GM12878 (cell line): Measurements from ENCODE around the gene TOE1. TPM values are rescaled to one million over a fixed set of nuclear protein-coding genes. Genes with fewer than 3 reads are reported as not detected.

ENCODE experiments used
- ATAC-seq: fragments of 200-7000 bp; cut with Tn5 transposase; 3 replicates; pipeline ENCODE4 v1.9.1; 2020; ENCODE audit warnings: mild to moderate bottlenecking, moderate library complexity
- BruUV-seq: library from RNA; stranded (reverse); fragments of 400-500 nt; replicated peaks from 2 replicates; lab custom pipeline; 2021; lab: Mats Ljungman, UMichigan
- CTCF ChIA-PET: fragments of 300-600 bp; sonication (Branson Sonifier 250); formaldehyde crosslinking; extraction: SDS; loops from one replicate; lab custom pipeline; 2021; ENCODE audit warnings: inconsistent platforms; lab: Yijun Ruan, JAX
- POLR2A ChIA-PET: fragments of 350-600 bp; formaldehyde crosslinking; extraction: SDS; loops from one replicate; lab custom pipeline; 2021; ENCODE audit warnings: inconsistent platforms; lab: Charles Lee
- RAD21 ChIA-PET: fragments of 300-600 bp; sonication (Branson Sonifier 250); formaldehyde crosslinking; loops from one replicate; lab custom pipeline; 2023; ENCODE audit warnings: antibody characterized with exemption; ENCODE audit not compliant: unreplicated experiment; lab: Charles Lee
- SMC1A ChIA-PET: fragments of 300-600 bp; sonication (Branson Sonifier 250); formaldehyde crosslinking; loops from one replicate; lab custom pipeline; 2023; ENCODE audit not compliant: unreplicated experiment, uncharacterized antibody; lab: Charles Lee
- DNase-seq: peaks from one replicate; pipeline ENCODE4 v3.0.0-alpha.2; 2011; ENCODE audit warnings: low read depth, low spot score
- FAIRE-seq: peaks from 3 replicates; lab custom pipeline; 2011; peaks lifted over from hg19 to GRCh38; lab: Jason Lieb, UNC
- H2AFZ ChIP-seq: 2 replicates; pipeline ENCODE4 v1.6.0; 2011; ENCODE audit warnings: low read depth, low read length, control low read depth; ENCODE audit not compliant: control insufficient read depth
- H3K27ac ChIP-seq: 2 replicates; pipeline ENCODE4 v1.5.1; 2011; ENCODE audit warnings: control low read depth; ENCODE audit not compliant: control insufficient read depth, insufficient read depth
- H3K27me3 ChIP-seq, 2 experiments: replicated peaks in 1 of 2; 2 replicates each; pipeline versions ENCODE4 v1.6.0 to v1.6.1; 2011; ENCODE audit warnings: low read length in 1 of 2; ENCODE audit not compliant: control insufficient read depth in 2 of 2, insufficient read depth in 2 of 2
- H3K36me3 ChIP-seq, 2 experiments: 2 replicates each; pipeline ENCODE4 v1.5.1; 2011; ENCODE audit warnings: low read length in 1 of 2; ENCODE audit not compliant: control insufficient read depth in 2 of 2, insufficient read depth in 2 of 2
- H3K4me1 ChIP-seq: 2 replicates; pipeline ENCODE4 v1.6.1; 2011; ENCODE audit warnings: mild to moderate bottlenecking, low read length, moderate library complexity, mixed read lengths; ENCODE audit not compliant: control insufficient read depth, insufficient read depth
- H3K4me2 ChIP-seq: 2 replicates; pipeline ENCODE4 v1.6.0; 2011; ENCODE audit warnings: control low read depth; ENCODE audit not compliant: control insufficient read depth, insufficient read depth
- H3K4me3 ChIP-seq: fragments of 200-600 bp; sonication (generic); 2 replicates; pipeline ENCODE4 v1.5.1; 2016
- H3K79me2 ChIP-seq: 2 replicates; pipeline ENCODE4 v1.6.0; 2011; ENCODE audit warnings: low read length; ENCODE audit not compliant: control insufficient read depth, insufficient read depth
- H3K9ac ChIP-seq: 2 replicates; pipeline ENCODE4 v1.8.0; 2011; ENCODE audit warnings: low read length, control low read depth, mixed read lengths; ENCODE audit not compliant: control insufficient read depth, insufficient read depth
- H3K9me3 ChIP-seq: replicated peaks from 3 replicates; pipeline ENCODE4 v1.5.1; 2011; ENCODE audit warnings: mild to moderate bottlenecking, low read length; ENCODE audit not compliant: control insufficient read depth, insufficient read depth
- H4K20me1 ChIP-seq: 2 replicates; pipeline ENCODE4 v1.6.0; 2011; ENCODE audit not compliant: control insufficient read depth, insufficient read depth
- CBFB ChIP-seq: IDR thresholded peaks from 2 replicates; pipeline ENCODE4 v1.6.1; 2016; ENCODE audit warnings: antibody characterized with exemption, low read depth
- CEBPB ChIP-seq, 2 experiments: fragments of 150-350 bp in 1 of 2; IDR thresholded peaks; 2 replicates each; pipeline ENCODE4 v1.6.1; 2012 to 2014; ENCODE audit warnings: low read depth in 2 of 2, low read length in 2 of 2, borderline replicate concordance in 1 of 2, inconsistent platforms in 1 of 2
- CHD1 ChIP-seq: IDR thresholded peaks from 2 replicates; pipeline ENCODE4 v1.6.1; 2012; ENCODE audit warnings: low read depth, low read length, improper control_type of control experiment
- EZH2 ChIP-seq: IDR thresholded peaks from 2 replicates; pipeline ENCODE4 v1.6.1; 2012; ENCODE audit warnings: low read depth, mild to moderate bottlenecking, control low read depth, inconsistent platforms, low read length, borderline replicate concordance; ENCODE audit not compliant: control insufficient read depth
- IRF4 ChIP-seq: IDR thresholded peaks from 2 replicates; pipeline ENCODE4 v1.6.1; 2011; ENCODE audit warnings: low read depth, low read length
- JUND ChIP-seq: IDR thresholded peaks from 2 replicates; pipeline ENCODE4 v1.6.1; 2012; ENCODE audit warnings: low read depth, mild to moderate bottlenecking, low read length, improper control_type of control experiment, moderate library complexity
- KDM1A ChIP-seq: fragments of 200-600 bp; sonication (generic); IDR thresholded peaks from 2 replicates; pipeline ENCODE4 v1.6.1; 2016; ENCODE audit warnings: borderline replicate concordance
- MEF2B ChIP-seq: fragments of 450-650 bp; IDR thresholded peaks from 2 replicates; pipeline ENCODE4 v1.6.1; 2018; ENCODE audit warnings: mild to moderate bottlenecking, moderate library complexity; ENCODE audit not compliant: partially characterized antibody, poor library complexity, severe bottlenecking
- MTA3 ChIP-seq: IDR thresholded peaks from 2 replicates; pipeline ENCODE4 v1.6.1; 2012; ENCODE audit warnings: low read length, inconsistent platforms, borderline replicate concordance
- MYB ChIP-seq: fragments of 150-350 bp; IDR thresholded peaks from 2 replicates; pipeline ENCODE4 v1.6.1; 2014; ENCODE audit warnings: mild to moderate bottlenecking, low read depth, low read length, borderline replicate concordance
- NFXL1 ChIP-seq: fragments of 450-650 bp; IDR thresholded peaks from 2 replicates; pipeline ENCODE4 v1.6.1; 2017; ENCODE audit warnings: antibody characterized with exemption, mild to moderate bottlenecking, borderline replicate concordance
- PAX5 ChIP-seq: IDR thresholded peaks from 2 replicates; pipeline ENCODE4 v1.6.1; 2011; ENCODE audit warnings: low read depth, low read length, borderline replicate concordance
- RUNX3 ChIP-seq: IDR thresholded peaks from 2 replicates; pipeline ENCODE4 v1.6.1; 2012; ENCODE audit warnings: low read length, inconsistent platforms
- SPI1 ChIP-seq: IDR thresholded peaks from 2 replicates; pipeline ENCODE4 v1.6.1; 2011; ENCODE audit warnings: low read depth, mild to moderate bottlenecking, low read length, moderate library complexity, borderline replicate concordance; ENCODE audit not compliant: insufficient read depth
- STAT3 ChIP-seq: IDR thresholded peaks from 2 replicates; pipeline ENCODE4 v1.6.1; 2011; ENCODE audit warnings: low read depth, low read length, improper control_type of control experiment
- TAF1 ChIP-seq: IDR thresholded peaks from 2 replicates; pipeline ENCODE4 v1.6.1; 2011; ENCODE audit warnings: mild to moderate bottlenecking, low read depth, low read length, borderline replicate concordance
- WGBS: methylation state at CpG from one replicate; pipeline ENCODE4 v1.1.6; 2016; ENCODE audit warnings: low lambda C conversion rate; ENCODE audit not compliant: insufficient replicate concordance, insufficient coverage; ENCODE audit errors: missing lambda C conversion rate; 5-methylcytosine and 5-hydroxymethylcytosine counted together
- in situ Hi-C: fragments of 300-500 bp; cut with MboI; formaldehyde crosslinking; loops from 9 replicates; pipeline ENCODE4 v1.14.3; 2018; ENCODE audit warnings: mixed read lengths
- intact Hi-C: fragments of 100-400 bp; cut with micrococcal nuclease; formaldehyde crosslinking; loops from one replicate; pipeline ENCODE4 v1.14.2; 2022; ENCODE audit not compliant: unreplicated experiment
- polyA plus RNA-seq, 11 experiments: library from polyadenylated mRNA; depleted of rRNA in 4 of 11; unstranded in 6 of 11; stranded (reverse) in 5 of 11; fragments of >200 nt; fragmentation: Nextera tagmentation in 4 of 11; fragmentation: Illumina TruSeq in 1 of 11; extraction: Ambion mirVana in 4 of 11; extraction: Trizol in 1 of 11; gene quantifications; 1 replicate in 1 of 11; 2 replicates in 10 of 11; pipeline versions ENCODE4 v1.2.1 to v1.2.3, GENCODE V29; 2011 to 2016; ENCODE audit warnings: inconsistent platforms in 2 of 11, missing spikeins in 2 of 11, low read depth in 1 of 11
- total RNA-seq, 4 experiments: library from RNA; depleted of rRNA in 3 of 4; stranded (reverse); fragments of >200 nt in 3 of 4; fragmentation: Illumina TruSeq in 1 of 4; extraction: Trizol in 1 of 4; gene quantifications; 2 replicates each; pipeline versions ENCODE4 v1.2.1 to v1.2.3, GENCODE V29; 2013 to 2021
- TF ChIP-seq, protein P1 (sequence below): fragments of 150-350 bp; IDR thresholded peaks from 2 replicates; pipeline ENCODE4 v1.6.1; 2014; ENCODE audit warnings: mild to moderate bottlenecking, low read depth, low read length
- TF ChIP-seq, protein P2 (sequence below): IDR thresholded peaks from 2 replicates; pipeline ENCODE4 v1.6.1; 2012; ENCODE audit warnings: low read depth, low read length, improper control_type of control experiment

Gene TOE1
- total and polyA plus RNA-seq, 10 of the 15 experiments (the other 5 are each of a cell fraction or from before 2014, with no cell fraction given) = 22.7 to 38.0 (median 33.3) TPM

DNA sequence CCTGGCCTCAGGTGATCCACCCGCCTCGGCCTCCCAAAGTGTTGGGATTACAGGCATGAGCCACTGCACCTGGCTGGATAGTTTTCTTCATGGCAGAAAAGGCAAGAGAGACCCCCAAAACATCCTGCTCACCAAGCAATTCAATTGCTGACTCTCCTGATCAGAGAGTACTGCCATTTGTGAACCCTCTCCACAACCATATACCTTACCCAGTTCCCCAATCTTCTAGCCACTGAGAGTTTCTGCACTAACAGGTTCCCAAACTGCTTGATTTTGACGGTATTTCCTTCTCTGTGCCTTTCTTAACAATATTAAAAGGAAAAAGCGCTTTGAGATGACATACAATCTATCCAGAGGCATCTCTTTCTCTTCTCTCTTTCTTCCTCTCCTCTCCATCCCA is 40.2 kb downstream of the TOE1 start:
- CTCF ChIA-PET = interaction anchor here (1.3 to 2.3 kb wide), 3 partner anchors 15 to 113 kb away, joined by 4 to 7 read pairs (median 5); no protein-coding TSS in a partner anchor
- no peak for FAIRE-seq
- H3K79me2 ChIP-seq = no peaks in the 10 kb centered on the region
- no TSS peak for BruUV-seq
- TF ChIP-seq CHD1 (no peak), RUNX3 (peak; percentile 24; the same call in 1 of the 2 replicates), PAX5 (peak; percentile 73), MTA3 (no peak), SPI1 (peak; percentile 87; the same call in 1 of the 2 replicates)
- TF ChIP-seq, protein P1, sequence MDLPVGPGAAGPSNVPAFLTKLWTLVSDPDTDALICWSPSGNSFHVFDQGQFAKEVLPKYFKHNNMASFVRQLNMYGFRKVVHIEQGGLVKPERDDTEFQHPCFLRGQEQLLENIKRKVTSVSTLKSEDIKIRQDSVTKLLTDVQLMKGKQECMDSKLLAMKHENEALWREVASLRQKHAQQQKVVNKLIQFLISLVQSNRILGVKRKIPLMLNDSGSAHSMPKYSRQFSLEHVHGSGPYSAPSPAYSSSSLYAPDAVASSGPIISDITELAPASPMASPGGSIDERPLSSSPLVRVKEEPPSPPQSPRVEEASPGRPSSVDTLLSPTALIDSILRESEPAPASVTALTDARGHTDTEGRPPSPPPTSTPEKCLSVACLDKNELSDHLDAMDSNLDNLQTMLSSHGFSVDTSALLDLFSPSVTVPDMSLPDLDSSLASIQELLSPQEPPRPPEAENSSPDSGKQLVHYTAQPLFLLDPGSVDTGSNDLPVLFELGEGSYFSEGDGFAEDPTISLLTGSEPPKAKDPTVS = no peak
- TF ChIP-seq, all 136 proteins: peak for 3
- peak; percentile 65 for ATAC-seq
- H3K4me2 ChIP-seq = no peak overlapping the region
- H4K20me1 ChIP-seq = no peaks in the 10 kb centered on the region
- H3K27ac ChIP-seq = no peak overlapping the region
- 71% methylated on average over 4 of the region's 4 CpGs for WGBS
- RAD21 ChIA-PET = interaction anchor here (1.4 kb wide), 1 partner anchor 113 kb away, joined by 3 read pairs; no protein-coding TSS in a partner anchor
- intact Hi-C loops (no loop called here), in situ Hi-C loops (no loop called here)
- no peak for DNase-seq
- SMC1A ChIA-PET = no interaction called here
- POLR2A ChIA-PET = interaction anchor here (0.5 kb wide), 1 partner anchor 85 kb away, joined by 3 read pairs; no protein-coding TSS in a partner anchor
- no peaks in the 10 kb centered on the region; the same call in 2 of the 3 replicates for H3K9me3 ChIP-seq
- H3K4me3 ChIP-seq = no peak overlapping the region
- no peak overlapping the region for H2AFZ ChIP-seq
- H3K27me3 ChIP-seq = no peaks in the 10 kb centered on the region
- no peak overlapping the region for H3K9ac ChIP-seq
- no peaks in the 10 kb centered on the region for H3K36me3 ChIP-seq
- peaks cover 17% of the 10 kb centered on the region for H3K4me1 ChIP-seq

DNA sequence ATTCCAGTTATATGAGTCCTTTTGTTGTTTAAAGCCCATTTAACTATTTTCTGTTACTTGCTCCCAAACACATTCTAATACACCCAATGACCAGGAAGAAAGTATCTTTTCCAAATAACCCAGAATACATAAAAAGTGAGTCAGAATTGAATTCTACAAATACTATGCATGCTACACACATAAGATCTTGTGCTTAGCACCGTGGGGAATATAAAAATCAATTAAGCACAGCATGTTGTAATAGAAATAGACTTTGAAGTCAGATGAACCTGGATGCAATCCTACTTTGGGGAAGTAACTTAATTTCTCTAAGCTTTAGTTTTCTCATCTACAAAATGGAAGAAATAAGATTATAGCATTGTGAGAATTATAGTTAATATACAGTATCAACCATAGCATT is 40.8 kb downstream of the TOE1 start:
- Histone ChIP-seq H3K27ac (no peak overlapping the region), H3K36me3 (no peaks in the 10 kb centered on the region), H3K4me2 (no peak overlapping the region), H3K9ac (no peak overlapping the region), H3K79me2 (no peaks in the 10 kb centered on the region), H2AFZ (no peak overlapping the region), H3K4me1 (peaks cover 11% of the 10 kb centered on the region), H3K4me3 (no peak overlapping the region), H4K20me1 (no peaks in the 10 kb centered on the region), H3K27me3 (no peaks in the 10 kb centered on the region), H3K9me3 (no peaks in the 10 kb centered on the region; the same call in 2 of the 3 replicates)
- DNase-seq = no peak
- ChIA-PET POLR2A (no interaction called here), CTCF (no interaction called here), RAD21 (no interaction called here), SMC1A (no interaction called here)
- 44% methylated on average over 1 of the region's 1 CpG for WGBS
- ATAC-seq = no peak
- no TSS peak for BruUV-seq
- no peak for FAIRE-seq
- in situ Hi-C loops (no loop called here), intact Hi-C loops (no loop called here)
- TF ChIP-seq, protein P2, sequence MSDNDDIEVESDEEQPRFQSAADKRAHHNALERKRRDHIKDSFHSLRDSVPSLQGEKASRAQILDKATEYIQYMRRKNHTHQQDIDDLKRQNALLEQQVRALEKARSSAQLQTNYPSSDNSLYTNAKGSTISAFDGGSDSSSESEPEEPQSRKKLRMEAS = no peak
- no peak for TF ChIP-seq MEF2B
- no peak for TF ChIP-seq MYB
- no peak for TF ChIP-seq NFXL1
- no peak for TF ChIP-seq STAT3
- TF ChIP-seq CEBPB (IDR thresholded peaks at IDR 0.05; ENCODE audit: borderline replicate concordance in 1 of 2, low read depth in 2 of 2, low read length in 2 of 2) = no peak
- no peak for TF ChIP-seq JUND
- TF ChIP-seq EZH2 = no peak
- TF ChIP-seq TAF1 = no peak
- TF ChIP-seq CBFB = no peak
- TF ChIP-seq IRF4 = no peak
- no peak for TF ChIP-seq KDM1A
